ENCODE data around the gene P3H1.

The P3H1 gene

DNA sequence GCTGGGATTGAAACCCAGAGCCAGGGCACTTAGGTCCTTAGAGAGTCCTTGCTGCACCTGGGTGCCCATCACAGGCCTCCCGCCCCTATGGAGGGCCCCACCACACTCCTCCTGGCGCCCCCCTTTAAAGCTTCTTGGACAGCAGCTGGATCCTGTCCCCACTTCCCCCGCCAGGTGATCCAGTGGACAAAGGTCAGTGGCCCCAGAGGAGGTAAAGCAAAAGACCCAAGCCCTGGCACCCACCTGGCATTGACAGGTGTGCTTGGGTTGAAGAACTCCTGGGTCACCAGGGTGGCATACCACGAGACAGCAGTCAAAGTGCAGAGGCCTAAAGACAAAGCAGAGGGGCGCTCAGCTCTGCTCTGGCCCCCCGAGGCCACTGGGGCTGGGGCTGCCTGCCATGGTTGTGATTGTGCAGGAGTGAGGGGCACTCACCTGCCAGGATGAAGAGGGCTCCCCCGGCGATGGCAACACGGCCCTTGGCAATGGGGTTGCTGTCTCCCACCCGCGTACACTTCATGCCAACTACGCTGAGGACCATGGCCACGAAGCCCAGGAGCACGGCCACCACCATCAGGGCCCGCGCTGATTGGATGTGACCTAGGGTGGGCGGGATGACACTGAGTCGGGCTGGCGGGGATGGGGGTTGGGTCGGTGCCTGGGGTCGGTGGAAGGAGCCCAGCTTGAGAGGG is 28.7 kb downstream of the P3H1 start:
- Histone ChIP-seq H3K4me1 (ENCODE audit: low read depth, poor library complexity, severe bottlenecking) (peaks cover 3% of the 10 kb centered on the region), H3K79me2 (ENCODE audit: insufficient read depth, low read depth) (no peaks in the 10 kb centered on the region), H4K20me1 (ENCODE audit: insufficient read depth) (no peaks in the 10 kb centered on the region), H3K27ac (no peak overlapping the region), H2AFZ (ENCODE audit: low read depth) (no peak overlapping the region), H3K36me3 (ENCODE audit: insufficient read depth) (no peaks in the 10 kb centered on the region), H3K9ac (no peak overlapping the region), H3K4me2 (no peak overlapping the region), H3K4me3 (IDR thresholded peaks at IDR 0.05; ENCODE audit: insufficient read depth, low read depth, low read length) (no peak overlapping the region), H3K27me3 (ENCODE audit: insufficient read depth, low read depth) (no peaks in the 10 kb centered on the region)
- TF ChIP-seq, protein P1, sequence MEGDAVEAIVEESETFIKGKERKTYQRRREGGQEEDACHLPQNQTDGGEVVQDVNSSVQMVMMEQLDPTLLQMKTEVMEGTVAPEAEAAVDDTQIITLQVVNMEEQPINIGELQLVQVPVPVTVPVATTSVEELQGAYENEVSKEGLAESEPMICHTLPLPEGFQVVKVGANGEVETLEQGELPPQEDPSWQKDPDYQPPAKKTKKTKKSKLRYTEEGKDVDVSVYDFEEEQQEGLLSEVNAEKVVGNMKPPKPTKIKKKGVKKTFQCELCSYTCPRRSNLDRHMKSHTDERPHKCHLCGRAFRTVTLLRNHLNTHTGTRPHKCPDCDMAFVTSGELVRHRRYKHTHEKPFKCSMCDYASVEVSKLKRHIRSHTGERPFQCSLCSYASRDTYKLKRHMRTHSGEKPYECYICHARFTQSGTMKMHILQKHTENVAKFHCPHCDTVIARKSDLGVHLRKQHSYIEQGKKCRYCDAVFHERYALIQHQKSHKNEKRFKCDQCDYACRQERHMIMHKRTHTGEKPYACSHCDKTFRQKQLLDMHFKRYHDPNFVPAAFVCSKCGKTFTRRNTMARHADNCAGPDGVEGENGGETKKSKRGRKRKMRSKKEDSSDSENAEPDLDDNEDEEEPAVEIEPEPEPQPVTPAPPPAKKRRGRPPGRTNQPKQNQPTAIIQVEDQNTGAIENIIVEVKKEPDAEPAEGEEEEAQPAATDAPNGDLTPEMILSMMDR (conservative IDR thresholded peaks at IDR 0.05; ENCODE audit: low read depth, low read length), result no peak

DNA sequence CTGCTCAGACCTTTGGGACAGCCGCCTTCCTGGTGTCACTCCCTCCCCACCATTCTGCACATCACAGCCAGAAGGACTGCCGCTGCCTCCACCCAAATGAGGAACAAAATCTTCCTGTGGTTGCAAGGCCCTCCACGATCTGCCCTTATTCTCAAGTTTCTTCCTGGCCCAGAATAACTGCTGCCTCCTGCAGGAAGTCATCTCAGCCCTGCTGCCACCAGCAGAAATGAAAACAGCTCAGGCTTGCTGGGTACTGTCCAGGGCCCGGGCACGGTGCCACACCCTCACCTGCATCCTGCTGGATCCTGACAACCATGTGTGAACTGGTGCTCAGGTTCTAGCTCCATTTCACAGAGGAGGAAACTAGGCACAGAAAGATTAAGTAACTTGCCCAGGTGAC is 29.6 kb downstream of the P3H1 start:
- Histone ChIP-seq H3K4me3 (IDR thresholded peaks at IDR 0.05; ENCODE audit: insufficient read depth, low read depth, low read length) (no peak overlapping the region), H3K27me3 (ENCODE audit: insufficient read depth, low read depth) (no peaks in the 10 kb centered on the region), H4K20me1 (ENCODE audit: insufficient read depth) (no peaks in the 10 kb centered on the region), H3K4me2 (no peak overlapping the region), H3K27ac (no peak overlapping the region), H3K79me2 (ENCODE audit: insufficient read depth, low read depth) (no peaks in the 10 kb centered on the region), H3K4me1 (ENCODE audit: low read depth, poor library complexity, severe bottlenecking) (peaks cover 3% of the 10 kb centered on the region), H3K9ac (no peak overlapping the region), H3K36me3 (ENCODE audit: insufficient read depth) (no peaks in the 10 kb centered on the region), H2AFZ (ENCODE audit: low read depth) (no peak overlapping the region)
- TF ChIP-seq, protein P1 (conservative IDR thresholded peaks at IDR 0.05; ENCODE audit: low read depth, low read length), result no peak

DNA sequence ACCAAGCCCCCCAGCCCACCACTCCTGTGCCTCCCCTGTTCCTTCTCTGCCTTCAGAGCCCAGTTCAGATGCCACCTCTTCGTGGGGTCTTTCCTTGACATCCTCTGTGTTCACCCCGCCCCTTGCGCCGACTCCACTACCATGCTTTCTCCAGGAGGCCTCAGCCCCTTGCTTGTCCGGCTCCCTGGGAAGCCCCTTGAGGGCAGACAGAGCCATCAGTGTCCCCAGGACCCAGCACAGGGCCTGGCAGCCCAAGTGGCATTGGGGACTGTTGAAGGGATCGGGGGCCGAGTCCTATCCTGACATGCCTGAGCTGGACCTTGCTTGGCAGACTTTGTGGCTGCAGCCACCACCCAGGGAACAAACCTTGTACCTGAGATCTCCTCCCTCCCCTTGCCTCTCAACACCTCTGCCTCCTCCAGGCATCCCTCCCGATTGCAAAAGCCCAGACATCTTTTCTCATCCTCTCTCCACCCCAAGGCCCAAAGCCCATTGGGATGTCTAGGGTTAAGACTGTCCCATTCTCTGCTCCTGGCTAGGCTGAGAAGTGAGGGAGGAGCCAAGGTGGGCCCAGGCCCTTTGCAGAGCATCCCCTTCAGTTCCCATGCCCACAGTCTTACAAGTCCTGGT is 30.1 kb downstream of the P3H1 start:
- peaks cover 3% of the 10 kb centered on the region for H3K4me1 ChIP-seq (ENCODE audit: low read depth, poor library complexity, severe bottlenecking)
- no peak overlapping the region for H3K9ac ChIP-seq
- no peaks in the 10 kb centered on the region for H3K79me2 ChIP-seq (ENCODE audit: insufficient read depth, low read depth)
- H3K4me2 ChIP-seq, result no peak overlapping the region
- H3K27me3 ChIP-seq (ENCODE audit: insufficient read depth, low read depth), result no peaks in the 10 kb centered on the region
- TF ChIP-seq, protein P1 (conservative IDR thresholded peaks at IDR 0.05; ENCODE audit: low read depth, low read length), result no peak
- no peak overlapping the region; the same call in 1 of the 2 replicates for H2AFZ ChIP-seq (ENCODE audit: low read depth)
- H3K36me3 ChIP-seq (ENCODE audit: insufficient read depth), result no peaks in the 10 kb centered on the region
- no peaks in the 10 kb centered on the region for H4K20me1 ChIP-seq (ENCODE audit: insufficient read depth)
- no peak overlapping the region for H3K4me3 ChIP-seq (IDR thresholded peaks at IDR 0.05; ENCODE audit: insufficient read depth, low read depth, low read length)
- no peak overlapping the region for H3K27ac ChIP-seq

DNA sequence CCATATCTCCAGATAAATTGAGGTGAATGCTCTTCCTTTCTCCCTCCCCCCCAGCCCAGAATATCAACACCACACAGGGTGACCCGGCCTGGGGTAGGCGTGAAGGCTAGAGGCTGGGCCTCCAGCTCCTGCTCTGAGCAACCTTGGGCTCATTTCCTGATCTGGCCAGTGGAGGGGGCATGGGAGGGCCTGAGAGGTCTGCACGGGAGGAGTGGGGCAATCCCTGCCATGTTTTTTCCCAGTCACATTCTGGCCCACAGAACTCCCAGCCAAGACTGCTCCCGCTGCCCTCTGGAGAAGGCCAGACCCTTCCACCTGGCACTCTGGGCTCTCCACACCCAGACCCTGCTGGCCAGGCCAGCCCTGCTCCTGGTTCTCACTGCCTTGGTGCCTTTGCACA is 30.7 kb downstream of the P3H1 start:
- Histone ChIP-seq H4K20me1 (ENCODE audit: insufficient read depth) (no peaks in the 10 kb centered on the region), H3K27ac (no peak overlapping the region), H3K4me3 (IDR thresholded peaks at IDR 0.05; ENCODE audit: insufficient read depth, low read depth, low read length) (no peak overlapping the region), H3K36me3 (ENCODE audit: insufficient read depth) (no peaks in the 10 kb centered on the region), H3K79me2 (ENCODE audit: insufficient read depth, low read depth) (no peaks in the 10 kb centered on the region), H3K4me1 (ENCODE audit: low read depth, poor library complexity, severe bottlenecking) (peaks cover 3% of the 10 kb centered on the region), H3K9ac (no peak overlapping the region), H3K27me3 (ENCODE audit: insufficient read depth, low read depth) (no peaks in the 10 kb centered on the region), H3K4me2 (no peak overlapping the region), H2AFZ (ENCODE audit: low read depth) (no peak overlapping the region; the same call in 1 of the 2 replicates)
- TF ChIP-seq, protein P1 (conservative IDR thresholded peaks at IDR 0.05; ENCODE audit: low read depth, low read length), result no peak

Data from KMS-11 (cell line).